GM19324 (cell line): Measurements from ENCODE around the gene KIZ.

Experiments
- ATAC-seq: cut with Tn5 transposase; IDR thresholded peaks from one replicate; pipeline ENCODE4 v1.9.1; 2021; ENCODE audit warnings: mild to moderate bottlenecking, moderate library complexity; ENCODE audit not compliant: unreplicated experiment, low FRiP score

Gene KIZ

GRCh38 chr20:21251278-21251677 is 125.4 kb downstream of the KIZ start:
- ATAC-seq, result no peak

- no peak for ATAC-seq
These were observed 131.3 kb downstream of the KIZ start for GRCh38 chr20:21257192-21257591.

GRCh38 chr20:21258411-21258810 is 132.5 kb downstream of the KIZ start:
- ATAC-seq, result no peak

GRCh38 chr20:21259346-21259745 is 133.5 kb downstream of the KIZ start:
- no peak for ATAC-seq

- no peak for ATAC-seq
These were observed 136.9 kb downstream of the KIZ start for GRCh38 chr20:21262812-21263211.

- no peak for ATAC-seq
These were observed 139.6 kb downstream of the KIZ start for GRCh38 chr20:21265261-21266190.

GRCh38 chr20:21266191-21266536 is 140.3 kb downstream of the KIZ start:
- no peak for ATAC-seq

- ATAC-seq, result no peak
These were observed 143.9 kb downstream of the KIZ start for GRCh38 chr20:21269772-21270171.

- no peak for ATAC-seq
These were observed 144.9 kb downstream of the KIZ start for GRCh38 chr20:21270806-21271205.

GRCh38 chr20:21272279-21272678 is 146.4 kb downstream of the KIZ start:
- no peak for ATAC-seq

GRCh38 chr20:21272679-21273078 is 146.8 kb downstream of the KIZ start:
- no peak for ATAC-seq

GRCh38 chr20:21273755-21274386 is 148.0 kb downstream of the KIZ start:
- ATAC-seq, result no peak

- no peak for ATAC-seq
These were observed 152.9 kb downstream of the KIZ start for GRCh38 chr20:21278829-21279228.

GRCh38 chr20:21279706-21280521 is 154.0 kb downstream of the KIZ start:
- ATAC-seq, result no peak

- no peak for ATAC-seq
These were observed 154.7 kb downstream of the KIZ start for GRCh38 chr20:21280522-21281016.

GRCh38 chr20:21286775-21287174 is 160.9 kb downstream of the KIZ start:
- no peak for ATAC-seq

GRCh38 chr20:21288587-21289370 is 162.9 kb downstream of the KIZ start:
- ATAC-seq, result no peak

- ATAC-seq, result no peak
These were observed 163.8 kb downstream of the KIZ start for GRCh38 chr20:21289651-21290050.

GRCh38 chr20:21291026-21291425 is 165.1 kb downstream of the KIZ start:
- no peak for ATAC-seq

GRCh38 chr20:21294755-21295154 is 168.9 kb downstream of the KIZ start:
- no peak for ATAC-seq
